Hematopoietic multipotent progenitor cell treated with erythropoietin and hydrocortisone succinate and interleukin-3 and kit ligand, for 17 days (in vitro differentiated cells): Measurements from ENCODE around the gene HID1.

ENCODE experiments used
- DNase-seq: peaks from one replicate; pipeline ENCODE4 v3.0.0-alpha.2; 2015; ENCODE audit warnings: low spot score

The HID1 gene

DNA sequence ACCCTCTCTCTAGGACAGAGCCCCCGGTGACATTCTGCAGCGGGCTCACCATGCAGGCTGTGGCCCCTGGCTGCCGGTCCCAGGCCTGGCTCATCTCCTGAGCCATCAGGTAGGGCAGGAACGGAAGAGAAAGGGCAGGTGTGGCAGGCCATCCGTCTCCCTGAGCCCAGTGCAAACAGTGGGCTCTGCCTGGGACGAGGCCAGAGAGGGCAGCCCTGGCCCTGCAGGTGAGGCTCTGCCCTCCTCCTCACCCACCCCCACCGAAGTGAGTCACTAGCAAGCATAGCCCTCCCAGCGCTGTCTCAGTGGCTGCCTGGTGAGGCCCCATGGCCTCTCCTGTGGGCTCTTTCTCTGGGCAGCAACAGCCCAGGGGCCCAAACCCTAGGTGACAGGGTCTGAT is 22.4 kb downstream of the HID1 start:
- DNase-seq, result no peak

DNA sequence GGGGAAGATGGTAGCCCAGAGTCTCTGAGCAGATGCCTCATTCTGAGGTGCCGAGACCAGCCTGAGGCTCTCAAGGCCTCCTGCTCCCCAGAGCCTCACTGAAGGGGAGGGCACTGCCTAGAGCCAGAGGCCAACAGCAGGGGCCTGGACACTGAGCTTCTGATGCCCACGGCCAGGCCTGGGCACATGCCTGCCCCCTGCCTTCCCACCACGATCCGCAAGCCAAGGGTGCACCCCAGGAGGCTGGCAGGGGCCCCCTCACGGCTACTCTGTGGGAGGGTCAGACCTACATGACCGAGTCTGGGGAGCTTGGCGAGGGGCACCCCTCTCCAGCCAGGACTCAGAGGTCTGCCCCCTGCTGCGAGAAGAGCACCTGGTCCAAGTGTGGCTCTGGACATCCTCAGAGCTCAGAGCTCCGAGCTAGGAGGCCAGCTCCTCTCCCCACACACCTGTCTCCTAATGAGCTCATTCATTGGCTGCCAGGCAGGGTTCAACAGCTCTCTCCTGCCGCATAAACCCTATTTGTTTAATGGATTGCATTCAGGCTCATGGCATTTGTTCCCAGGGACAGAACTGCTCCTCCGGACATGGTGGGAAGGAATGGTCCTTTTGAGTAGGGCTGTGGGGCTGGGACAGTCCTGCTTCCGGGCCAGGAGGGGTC is 23.0 kb downstream of the HID1 start:
- no peak for DNase-seq

DNA sequence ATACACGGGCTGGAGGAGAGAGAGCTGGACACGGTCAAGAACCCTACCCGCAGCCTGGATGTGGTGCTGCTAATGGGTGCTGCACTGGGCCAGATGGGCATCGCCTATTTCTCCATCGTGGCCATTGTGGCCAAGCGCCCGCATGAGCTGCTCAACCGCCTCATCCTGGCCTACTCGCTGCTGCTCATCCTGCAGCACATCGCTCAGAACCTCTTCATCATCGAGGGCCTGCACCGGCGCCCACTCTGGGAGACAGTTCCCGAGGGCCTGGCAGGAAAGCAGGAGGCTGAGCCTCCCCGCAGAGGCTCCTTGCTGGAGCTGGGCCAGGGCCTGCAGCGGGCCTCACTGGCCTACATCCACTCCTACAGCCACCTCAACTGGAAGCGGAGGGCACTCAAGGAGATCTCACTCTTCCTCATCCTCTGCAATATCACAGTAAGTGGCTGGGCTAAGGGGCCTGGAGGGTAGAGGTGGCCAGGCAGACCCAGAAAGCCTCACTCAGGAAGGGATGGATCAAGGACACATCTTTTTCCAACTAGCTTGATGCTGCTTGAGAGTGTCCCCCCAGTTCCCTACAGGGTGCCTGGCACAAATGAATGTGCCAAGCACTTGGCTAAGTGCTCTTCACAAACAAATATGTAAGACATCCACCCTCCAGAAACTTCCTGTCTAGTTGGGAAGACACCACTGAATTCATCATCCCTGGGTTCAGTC is 25.4 kb downstream of the HID1 start:
- DNase-seq, result no peak

DNA sequence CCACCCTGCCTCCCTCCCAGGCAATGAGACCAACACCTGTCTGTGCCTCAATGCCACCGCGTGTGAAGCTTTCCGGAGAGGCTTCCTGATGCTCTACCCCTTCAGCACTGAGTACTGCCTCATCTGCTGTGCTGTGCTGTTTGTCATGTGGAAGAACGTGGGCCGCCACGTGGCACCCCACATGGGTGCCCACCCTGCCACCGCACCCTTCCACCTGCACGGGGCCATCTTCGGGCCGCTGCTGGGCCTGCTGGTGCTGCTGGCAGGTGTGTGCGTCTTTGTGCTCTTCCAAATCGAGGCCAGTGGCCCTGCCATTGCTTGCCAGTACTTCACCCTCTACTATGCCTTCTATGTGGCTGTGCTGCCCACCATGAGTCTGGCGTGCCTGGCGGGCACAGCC is 25.9 kb downstream of the HID1 start:
- DNase-seq, result no peak

DNA sequence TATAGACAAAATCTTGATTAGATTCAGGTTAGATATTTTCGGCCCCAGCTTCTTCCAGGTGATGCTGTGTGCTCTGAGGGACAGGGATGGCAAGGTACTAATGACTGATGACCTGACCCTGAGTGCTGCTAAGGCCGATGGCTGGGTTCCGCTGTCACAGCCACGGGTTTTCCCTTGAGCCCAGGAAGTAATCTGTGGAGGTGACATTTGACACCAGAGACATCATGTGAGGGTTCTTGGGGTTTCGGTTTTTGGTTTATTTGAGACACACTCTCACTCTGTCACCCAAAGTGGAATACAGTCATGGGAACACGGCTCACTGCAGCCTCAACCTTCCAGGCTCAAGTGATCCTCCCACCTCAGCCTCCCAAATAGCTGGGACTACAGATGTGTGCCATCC is 27.0 kb downstream of the HID1 start:
- no peak for DNase-seq

DNA sequence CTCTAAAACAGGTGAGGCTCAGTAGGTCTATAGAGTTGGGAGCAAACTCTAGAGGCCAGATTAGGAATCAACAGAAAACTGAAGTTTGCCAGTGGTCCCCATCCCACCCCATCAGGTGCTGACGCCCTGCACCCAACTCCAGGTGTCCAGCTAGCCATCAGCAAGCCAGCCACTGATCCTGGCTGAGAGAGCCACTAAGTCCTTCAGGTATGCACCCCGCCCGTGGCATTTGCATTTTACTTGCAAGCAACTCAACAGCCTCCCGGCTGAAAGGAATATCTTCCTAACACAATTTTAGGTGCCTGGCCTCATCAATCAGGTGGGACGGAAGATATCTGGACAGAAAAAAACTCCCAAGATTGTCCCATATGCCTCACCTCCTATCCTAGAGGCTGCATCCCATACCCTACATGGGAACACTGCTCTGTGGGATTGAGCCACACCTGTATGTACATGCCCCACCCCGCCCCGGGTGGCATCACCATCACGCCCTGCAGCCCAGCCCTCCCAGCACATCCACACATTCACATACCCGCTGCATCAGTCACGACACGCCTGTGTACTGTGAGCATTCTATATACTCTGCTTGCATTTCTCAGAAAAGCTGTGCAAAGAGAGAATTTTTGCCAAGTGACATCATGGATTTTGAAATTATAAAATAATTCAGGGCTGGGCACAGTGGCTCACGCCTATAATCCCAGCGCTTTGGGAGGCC is 28.6 kb downstream of the HID1 start:
- no peak for DNase-seq

DNA sequence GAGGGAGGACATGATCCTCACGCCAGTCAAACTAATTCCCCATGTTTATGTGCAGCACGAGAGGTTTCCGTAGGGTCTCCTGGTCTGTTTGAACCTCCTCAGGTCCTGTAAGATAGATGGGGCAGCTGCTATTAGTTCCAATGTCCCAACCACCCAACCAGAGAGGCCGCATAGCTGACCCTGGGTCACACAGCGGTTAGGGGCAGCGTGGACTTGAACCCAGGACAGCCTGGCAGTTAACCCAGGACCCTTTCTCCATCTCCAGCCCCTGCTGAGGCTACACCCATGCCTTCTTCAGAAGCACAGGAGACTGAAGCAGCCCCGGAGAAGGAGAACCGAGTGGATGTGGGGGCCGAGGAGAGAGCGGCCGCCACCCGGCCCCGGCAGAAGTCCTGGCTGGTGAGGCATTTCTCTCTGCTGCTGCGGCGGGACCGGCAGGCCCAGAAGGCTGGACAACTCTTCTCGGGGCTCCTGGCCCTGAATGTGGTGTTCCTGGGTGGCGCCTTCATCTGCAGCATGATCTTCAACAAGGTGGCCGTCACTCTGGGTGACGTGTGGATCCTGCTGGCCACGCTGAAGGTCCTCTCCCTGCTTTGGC is 31.3 kb downstream of the HID1 start:
- DNase-seq, result no peak

DNA sequence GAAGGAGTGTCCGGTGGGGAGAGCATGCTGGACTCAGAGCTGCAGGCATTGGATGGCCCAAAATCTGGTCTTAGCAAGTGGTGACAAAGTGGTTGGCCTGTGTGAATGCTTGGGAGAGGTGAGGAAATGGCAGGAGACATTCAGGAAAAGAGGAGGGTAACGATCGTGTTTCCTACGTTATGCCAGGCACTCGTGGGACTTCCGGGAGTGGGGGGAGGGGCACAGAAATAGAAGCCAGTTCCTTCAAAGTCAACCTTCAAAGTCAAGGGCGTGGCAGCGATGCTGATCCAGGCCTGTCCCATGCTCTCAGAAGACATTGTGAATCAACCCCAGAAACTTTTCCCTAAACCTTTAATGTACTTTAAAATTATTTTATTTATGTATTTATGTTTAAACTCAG is 33.0 kb downstream of the HID1 start:
- DNase-seq, result no peak

DNA sequence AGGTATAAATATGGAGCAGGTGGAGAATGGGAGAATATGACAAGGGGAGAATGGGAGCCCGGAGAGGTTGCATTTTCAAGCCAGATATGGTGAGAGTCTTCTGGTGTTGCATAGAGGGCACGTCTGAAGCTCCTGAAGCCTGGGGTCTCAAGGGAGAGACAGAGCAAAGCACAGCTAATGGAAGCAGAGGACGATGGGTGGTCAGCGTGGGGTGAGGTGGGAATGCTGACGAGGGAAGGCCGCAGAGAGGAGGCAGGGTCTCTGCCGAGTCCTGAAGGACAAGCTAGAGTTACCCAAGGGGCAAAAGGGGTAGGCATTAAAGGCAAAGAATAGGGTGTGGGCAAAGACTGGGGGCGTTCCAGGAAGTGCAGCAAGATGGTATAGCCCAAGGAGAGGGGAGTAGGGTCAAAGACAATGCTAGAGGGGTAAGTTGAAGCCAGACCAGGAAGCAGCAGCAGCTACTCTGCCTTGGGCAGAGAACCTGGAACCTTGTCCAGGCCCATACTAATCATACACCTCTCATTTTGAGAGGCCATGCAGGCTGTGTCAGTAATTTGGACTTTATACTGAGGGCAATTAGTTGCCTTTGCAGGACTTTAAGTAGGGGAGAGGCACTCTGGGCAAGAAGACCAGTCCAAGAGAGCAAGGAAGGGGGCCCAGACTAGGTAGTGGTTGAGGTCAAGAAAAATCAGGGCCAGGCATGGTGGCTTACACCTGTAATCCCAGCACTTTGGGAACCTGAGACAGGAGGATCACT is 34.2 kb downstream of the HID1 start:
- no peak for DNase-seq

DNA sequence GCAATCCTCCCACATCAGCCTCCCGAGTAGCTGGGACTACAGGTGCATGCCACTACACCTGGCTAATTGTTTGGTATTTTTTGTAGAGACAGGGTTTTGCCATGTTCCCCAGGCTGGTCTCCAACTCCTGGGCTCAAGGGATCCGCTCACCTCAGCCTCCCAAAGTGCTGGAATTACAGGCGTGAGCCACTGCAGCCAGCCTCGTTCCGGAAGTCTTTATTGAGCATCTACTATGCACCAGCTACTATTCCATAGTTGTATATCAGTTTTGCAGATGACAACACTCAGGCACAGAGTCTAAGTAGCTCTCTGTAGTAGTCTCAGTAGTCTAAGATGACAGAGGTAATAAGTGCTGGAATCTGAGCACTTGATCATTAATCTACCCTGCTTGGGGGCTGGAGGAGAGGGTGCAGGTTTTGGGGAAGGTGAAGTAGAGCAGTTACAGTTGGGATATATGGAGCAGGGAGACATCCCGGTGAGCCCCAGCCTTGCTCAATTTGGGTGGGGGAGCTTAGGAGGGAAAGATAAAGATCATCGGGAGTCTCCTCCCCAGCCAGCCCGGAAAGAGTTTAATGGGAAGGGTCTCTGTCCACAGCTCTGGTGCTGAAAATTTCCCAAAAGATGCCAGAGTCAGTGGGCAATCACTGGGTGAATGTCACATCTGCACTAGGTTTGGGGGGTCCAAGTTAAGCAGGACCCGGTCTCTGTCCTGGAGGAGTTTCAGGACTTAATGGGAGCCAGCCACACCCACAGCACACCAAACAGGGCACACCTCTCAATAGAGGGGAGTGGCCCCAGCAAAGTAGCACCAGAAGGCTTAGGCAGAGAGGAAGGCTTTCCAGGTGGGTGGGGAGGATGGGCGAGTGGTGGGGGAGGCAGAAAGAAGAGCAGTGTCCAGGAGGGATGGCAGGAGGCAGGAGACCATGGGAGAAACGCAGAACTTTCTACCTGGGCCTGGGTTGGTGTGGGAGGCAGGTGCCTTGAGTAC is 35.2 kb downstream of the HID1 start:
- DNase-seq, result no peak

DNA sequence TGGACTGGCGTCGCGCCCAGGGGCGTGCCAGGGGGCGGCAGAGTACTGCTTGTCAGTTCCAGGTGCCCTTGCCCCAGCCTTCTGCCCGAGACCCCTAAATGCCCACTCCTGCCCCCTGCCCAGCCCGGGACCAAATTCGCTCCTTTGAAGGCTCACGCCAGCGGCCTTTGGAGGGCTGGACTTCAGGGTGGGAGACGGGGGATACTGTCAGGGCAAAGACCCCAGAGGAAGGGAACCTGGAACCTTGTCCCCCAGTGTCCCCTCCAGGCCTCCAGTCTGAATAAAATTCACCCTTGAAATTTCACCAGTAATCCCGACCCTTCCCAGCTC is 36.1 kb downstream of the HID1 start:
- DNase-seq, result no peak

DNA sequence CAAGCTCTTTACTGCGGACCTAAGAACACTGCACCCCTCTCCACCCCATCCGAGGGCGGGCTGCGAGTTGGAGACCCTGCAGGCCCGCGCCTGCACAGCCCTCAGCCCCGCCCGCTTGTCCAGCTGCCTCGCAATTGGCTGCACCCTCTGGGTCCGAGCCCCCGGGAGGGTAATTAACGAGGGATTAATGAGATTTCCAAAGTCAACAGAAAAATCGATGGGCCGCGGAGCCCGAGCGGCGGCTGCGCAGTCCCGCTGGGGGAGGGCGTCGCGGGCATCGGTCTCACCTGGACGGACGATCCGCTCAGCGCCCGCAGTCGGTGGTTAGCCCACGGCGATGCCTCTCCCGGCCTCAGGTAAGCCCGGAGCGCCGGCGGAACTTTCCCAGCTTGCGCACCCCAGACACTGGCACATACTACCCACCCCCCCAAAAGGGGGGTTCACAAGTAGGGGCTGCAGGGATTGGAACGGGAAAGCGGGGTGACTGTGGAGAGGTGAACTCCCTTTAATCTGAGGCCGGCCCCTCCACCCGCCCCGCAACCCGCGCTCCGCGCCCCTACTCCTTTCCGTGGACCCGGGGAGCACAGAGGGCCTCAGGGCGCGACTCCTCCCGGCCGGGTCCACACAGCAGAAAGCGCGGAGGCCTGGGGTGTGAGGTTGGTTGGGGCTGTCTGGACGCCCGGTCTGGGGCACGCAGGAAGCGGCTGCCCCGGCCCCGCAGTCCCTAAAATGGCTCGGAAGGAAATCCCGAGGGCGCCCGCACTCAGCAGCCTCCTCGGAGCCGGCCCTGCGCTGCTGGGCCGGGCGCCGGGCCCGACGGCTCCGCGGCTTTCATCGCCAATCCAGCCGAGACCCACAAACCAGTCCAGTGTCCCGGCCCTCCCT is 36.7 kb downstream of the HID1 start, which contains the start of gene OTOP3:
Gene OTOP3, plus strand, starts transcription at position 314 of the 885 bp plus-strand sequence. Its CDS starts 24 bp downstream, at position 338.
- DNase-seq, result no peak

DNA sequence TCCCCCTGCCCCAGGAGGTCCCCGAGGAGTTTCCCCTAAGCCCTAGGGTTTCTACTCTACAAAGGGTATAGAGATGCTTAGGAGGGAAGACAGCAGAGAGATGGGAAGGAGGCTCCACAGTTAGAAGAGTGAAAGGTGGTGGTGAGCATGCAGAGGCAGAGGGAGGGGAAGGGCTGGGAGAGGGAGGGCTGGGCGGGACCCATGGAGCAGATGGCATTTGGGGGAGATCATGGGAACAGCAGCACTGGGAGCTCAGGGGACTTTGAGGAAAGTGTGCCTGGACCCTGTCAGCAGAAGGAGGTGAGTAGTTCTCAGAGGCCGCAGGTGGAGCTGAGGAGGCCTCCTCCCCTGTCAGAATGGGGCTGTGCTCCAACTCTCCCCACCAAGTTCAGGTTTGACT is 37.5 kb downstream of the HID1 start:
- DNase-seq, result no peak

DNA sequence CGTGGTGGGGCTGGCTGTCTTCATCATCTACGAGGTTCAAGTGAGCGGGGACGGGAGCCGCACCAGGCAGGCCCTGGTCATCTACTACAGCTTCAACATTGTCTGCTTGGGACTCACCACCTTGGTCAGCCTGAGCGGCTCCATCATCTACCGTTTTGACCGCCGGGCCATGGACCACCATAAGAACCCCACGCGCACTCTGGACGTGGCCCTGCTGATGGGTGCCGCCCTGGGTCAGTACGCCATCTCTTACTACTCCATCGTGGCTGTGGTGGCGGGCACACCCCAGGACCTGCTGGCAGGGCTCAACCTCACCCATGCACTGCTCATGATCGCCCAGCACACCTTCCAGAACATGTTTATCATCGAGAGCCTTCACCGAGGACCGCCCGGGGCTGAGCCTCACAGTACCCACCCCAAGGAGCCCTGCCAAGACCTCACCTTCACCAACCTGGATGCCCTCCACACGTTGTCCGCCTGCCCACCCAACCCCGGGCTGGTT is 42.0 kb downstream of the HID1 start:
- DNase-seq, result no peak

DNA sequence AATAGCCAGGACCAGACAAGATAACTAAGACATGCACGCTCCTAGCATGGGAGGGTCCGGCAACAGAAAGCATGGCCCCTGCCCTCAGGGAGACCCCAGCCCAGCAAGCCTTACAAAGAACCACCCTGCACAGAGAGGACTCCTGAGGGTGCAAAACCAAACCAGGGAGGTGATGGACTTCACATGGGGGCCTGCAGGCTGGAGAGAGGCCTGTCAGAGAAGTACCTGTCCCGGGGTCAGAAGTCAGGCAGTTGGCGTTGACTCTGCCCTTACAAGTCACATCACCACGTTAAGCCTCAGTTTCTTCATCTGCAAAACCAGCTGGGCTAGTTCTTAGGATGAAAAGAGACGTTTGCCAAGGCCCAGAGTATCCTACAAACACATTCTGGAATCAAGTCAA is 43.8 kb downstream of the HID1 start:
- DNase-seq, result no peak

DNA sequence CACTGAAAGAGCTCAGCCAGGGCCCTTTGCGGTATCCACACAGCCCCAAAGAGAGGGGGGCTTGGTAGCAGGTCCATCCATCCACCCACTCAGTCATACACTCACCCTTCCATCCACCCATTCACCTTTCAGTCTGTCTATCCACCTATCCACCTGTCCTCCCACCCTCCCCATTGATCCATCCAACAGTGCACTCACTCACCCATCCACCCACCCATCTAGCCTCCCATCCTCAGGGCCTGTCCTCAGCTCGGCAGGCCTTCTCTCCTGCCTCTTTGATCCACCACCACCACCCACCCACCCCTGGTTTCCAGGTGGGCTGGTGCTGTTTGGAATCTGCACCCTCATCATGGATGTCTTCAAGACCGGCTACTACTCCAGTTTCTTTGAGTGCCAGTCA is 47.3 kb downstream of the HID1 start:
- DNase-seq, result no peak

DNA sequence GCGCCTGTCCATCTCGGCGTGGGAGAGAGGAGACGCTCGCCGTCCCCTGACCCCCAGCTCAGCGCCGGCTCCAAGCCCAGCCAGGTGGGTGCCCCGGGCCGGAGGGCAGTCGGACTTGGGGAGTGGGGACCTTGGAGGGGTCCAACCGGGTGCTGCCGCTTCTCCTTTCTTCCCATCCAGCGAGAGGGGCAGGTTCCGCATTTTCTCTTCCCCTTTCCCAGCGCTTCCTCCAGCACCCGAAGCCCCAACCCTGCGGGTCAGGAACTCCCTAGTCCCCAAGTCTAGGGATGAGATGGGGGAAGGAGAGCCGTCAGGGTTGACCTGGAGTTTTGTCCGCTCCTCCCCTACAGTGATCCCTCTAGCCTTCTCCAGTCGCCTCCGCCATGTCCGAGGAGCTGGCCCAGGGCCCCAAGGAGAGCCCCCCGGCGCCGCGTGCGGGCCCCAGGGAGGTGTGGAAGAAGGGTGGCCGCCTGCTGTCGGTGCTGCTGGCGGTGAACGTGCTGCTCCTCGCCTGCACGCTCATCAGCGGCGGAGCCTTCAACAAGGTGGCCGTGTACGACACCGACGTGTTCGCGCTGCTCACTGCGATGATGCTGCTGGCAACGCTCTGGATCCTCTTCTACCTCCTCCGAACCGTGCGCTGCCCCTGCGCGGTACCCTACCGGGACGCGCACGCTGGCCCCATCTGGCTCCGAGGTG is 48.2 kb downstream of the HID1 start, which contains the start of gene OTOP2:
Gene OTOP2, plus strand, starts transcription at position 24 of the 699 bp plus-strand sequence. Its CDS starts 360 bp downstream, at position 384.
- no peak for DNase-seq

DNA sequence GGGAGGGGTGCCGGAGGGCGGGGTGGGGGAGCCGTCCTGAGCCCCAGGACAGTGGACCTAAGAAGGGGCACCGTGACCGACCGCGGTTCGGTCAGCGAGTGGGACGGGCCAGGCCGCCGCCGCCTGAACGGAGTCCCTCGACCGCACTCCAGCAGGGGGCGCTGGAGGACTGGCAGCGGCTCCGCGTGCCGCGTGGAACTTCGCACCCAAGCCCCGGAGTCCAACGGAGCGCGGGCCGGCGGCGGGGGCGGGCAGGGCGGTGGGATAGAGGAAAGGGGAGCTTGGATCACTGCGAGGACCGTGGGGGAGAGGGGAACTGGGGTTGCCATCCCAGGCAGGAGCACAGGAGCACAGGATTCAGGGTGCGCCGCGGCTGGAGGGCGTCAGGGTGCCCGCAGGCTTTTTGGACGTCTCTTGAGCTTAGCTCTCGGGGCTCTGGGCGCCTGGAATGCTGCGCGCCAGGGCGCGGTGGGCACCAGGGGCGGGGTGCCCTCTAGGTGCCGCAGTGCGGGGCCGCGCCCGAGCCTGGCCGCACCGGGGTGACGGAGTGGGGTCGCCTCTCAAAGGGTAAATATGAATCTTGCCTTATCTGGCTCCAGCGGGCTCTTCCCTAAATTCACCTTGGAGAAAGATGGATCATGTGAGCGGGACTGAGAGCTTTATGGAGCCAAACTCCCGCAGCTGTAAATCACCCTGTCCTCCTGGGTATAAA is 48.9 kb downstream of the HID1 start:
- DNase-seq, result peak; percentile 56
